HG03558 (cell line): ENCODE results near the gene LMTK3.
"Not testable (repeated sequence)": the region's sequence is repeated elsewhere in the genome, so short reads cannot be mapped to it uniquely, and the experiment has no call there.

Experiments
- ATAC-seq: cut with Tn5 transposase; IDR thresholded peaks from one replicate; pipeline ENCODE4 v1.9.1; 2021; ENCODE audit warnings: moderate number of reproducible peaks; ENCODE audit not compliant: unreplicated experiment; ENCODE audit errors: extremely low read depth

LMTK3 gene

GRCh38 chr19:48489608-48490216 is 21.9 kb downstream of the LMTK3 start:
- no peak for ATAC-seq

- ATAC-seq, result not testable (repeated sequence)
Measured at GRCh38 chr19:48488478-48488877, 23.2 kb downstream of the LMTK3 start.

- ATAC-seq, result no peak
Measured at GRCh38 chr19:48487948-48488347, 23.7 kb downstream of the LMTK3 start.

- ATAC-seq, result no peak
Measured at GRCh38 chr19:48487544-48487943, 24.1 kb downstream of the LMTK3 start.

GRCh38 chr19:48486706-48487105 is 24.9 kb downstream of the LMTK3 start:
- not testable (repeated sequence) for ATAC-seq

GRCh38 chr19:48484931-48485612 is 26.6 kb downstream of the LMTK3 start:
- no peak for ATAC-seq

DNA sequence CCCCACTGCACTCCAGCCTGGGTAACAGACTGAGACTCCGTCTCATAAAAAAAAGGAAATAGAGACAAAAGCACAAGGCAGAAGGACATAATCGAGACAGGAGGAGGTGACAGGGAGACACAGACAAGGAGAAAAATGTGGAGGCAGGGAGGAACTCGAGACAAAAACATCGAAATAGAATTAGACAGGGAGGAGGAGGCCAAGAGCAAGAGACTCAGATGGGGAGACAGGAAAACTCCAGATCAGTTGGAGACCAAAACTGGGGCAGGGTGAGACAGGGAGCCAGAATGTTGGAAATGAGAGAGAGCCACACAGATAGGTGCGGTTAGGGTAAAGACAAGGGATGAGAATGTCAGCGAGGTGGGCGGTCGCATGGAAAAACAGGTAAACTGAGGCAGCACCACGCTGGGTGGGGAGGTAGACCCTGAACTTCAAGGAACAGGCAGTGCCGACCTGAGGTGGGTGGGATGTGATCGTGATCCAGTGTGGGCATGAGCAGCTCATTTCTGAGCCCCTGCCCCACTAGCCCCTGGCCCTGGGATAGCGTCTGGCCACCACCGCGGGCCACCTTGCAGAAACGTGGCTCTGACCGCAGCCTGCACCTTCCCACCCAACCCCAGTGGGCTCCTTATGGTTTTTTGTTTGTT is 27.3 kb downstream of the LMTK3 start:
- ATAC-seq, result no peak

DNA sequence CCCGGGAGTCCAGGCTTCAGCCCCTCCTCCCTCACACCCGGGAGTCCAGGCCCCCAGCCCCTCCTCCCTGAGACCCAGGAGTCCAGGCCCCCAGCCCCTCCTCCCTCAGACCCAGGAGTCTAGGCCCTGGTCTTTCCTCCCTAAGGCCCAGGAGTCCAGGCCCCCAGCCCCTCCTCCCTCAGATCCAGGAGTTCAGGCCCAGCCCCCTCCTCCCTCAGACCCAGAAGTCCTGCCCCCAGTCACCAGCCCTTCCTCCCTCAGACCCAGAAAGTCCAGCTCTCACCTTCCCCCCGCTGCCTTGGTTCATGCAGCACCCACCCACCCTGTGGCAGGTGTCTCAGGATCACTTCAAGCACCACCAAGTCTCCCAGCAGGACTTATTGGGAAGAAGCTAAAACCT is 28.3 kb downstream of the LMTK3 start:
- no peak for ATAC-seq

DNA sequence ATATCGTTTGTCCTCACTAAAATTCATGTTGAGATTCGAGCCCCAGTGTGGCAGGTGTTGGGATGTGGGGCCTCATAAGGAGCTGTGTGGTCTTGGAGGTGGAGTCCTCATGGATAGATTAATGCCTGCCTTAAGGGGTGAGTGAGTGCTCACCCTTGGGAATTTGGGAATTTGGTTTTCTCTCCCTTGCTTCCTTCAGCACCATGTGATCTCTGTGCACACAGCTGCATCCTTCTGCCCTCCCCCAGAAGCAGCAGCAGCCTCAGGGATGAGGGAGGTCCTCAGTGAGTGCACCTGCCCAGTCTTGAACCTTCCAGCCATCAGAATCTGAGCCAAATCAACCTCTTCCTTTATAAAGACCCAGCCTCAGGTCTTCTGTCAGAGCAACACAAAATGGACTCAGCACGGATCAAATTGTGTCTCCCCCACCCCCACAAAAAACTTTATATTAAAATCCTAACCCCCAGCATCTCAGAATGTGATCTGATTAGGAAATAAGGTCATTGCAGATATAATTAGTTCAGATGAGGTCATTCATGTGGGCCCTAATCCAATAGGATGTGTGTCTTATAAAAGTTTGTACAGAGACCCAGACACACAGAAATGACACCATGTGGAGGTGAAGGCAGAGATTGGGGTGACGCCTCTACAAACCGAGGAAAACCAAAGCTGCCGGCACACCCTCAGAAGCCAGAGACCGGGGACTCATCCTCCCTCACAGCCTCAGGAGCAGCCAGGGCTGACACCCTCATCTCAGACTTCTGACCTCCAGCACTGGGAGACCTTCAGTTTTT is 29.6 kb downstream of the LMTK3 start:
- no peak for ATAC-seq

GRCh38 chr19:48480558-48481500 is 30.8 kb downstream of the LMTK3 start:
- no peak for ATAC-seq

DNA sequence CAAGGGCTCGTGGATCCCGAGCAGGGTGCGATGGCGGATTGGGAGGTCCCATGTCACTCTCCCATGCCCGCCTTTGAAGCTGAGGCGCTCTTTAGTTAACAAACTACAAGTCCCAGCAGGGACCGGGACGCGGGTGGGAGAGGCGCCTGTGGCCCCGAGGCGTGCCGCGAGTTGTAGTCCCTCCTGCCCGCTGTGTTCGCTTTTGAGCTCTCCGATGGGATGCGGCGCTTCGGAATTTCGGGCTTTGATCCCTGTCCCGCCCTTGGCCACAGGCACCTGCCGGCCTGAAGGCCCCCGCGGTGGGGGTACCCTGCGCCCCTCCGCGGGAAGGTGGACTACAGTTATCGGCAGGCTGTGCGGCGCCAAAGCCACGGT is 31.5 kb downstream of the LMTK3 start:
- ATAC-seq, result no peak

DNA sequence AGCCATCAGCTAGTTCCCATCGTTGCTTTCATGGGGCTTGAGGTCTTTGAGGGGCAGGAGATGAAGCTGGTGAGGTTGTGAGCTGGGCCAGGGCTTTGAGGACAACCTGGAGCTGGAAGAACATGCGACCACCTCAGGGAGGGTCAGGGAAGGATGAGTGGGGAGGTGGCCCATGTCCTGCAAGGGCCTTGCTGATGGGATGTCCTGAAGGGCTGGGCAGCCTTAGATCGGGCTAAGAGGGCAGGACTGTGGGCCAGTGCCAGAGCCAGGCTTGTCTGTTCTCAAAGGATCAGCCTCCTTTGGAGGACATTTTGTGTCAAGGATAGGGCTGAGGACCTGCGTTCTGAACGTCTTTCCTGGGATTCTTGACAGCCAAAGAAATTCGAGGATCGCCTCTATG is 31.9 kb downstream of the LMTK3 start:
- no peak for ATAC-seq

GRCh38 chr19:48478339-48479256 is 33.0 kb downstream of the LMTK3 start:
- ATAC-seq, result no peak

- ATAC-seq, result no peak
Measured at GRCh38 chr19:48477698-48478338, 33.8 kb downstream of the LMTK3 start.

- ATAC-seq, result no peak
Measured at GRCh38 chr19:48477067-48477685, 34.5 kb downstream of the LMTK3 start.

DNA sequence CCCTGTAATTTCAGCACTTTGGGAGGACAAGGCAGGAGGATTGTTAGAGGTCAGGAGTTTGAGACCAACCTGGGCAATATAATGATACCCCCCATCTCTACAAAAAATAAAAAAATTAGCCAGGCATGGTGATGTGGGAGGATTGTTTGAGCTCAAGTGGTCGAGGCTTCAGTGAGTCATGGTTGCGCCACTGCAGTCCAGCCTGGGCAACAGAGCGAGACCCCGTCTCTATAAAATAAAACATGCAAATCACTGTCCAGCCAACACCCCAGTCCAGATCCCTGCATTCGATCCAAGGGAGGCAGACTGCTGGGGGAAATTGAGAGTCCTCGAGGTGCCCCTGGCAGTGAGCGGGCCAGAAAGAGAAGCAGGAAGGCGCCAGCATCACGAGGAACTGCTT is 35.5 kb downstream of the LMTK3 start:
- no peak for ATAC-seq

GRCh38 chr19:48475369-48476068 is 36.1 kb downstream of the LMTK3 start:
- ATAC-seq, result no peak
